ENCODE results near the gene PRKAG1.

DNA sequence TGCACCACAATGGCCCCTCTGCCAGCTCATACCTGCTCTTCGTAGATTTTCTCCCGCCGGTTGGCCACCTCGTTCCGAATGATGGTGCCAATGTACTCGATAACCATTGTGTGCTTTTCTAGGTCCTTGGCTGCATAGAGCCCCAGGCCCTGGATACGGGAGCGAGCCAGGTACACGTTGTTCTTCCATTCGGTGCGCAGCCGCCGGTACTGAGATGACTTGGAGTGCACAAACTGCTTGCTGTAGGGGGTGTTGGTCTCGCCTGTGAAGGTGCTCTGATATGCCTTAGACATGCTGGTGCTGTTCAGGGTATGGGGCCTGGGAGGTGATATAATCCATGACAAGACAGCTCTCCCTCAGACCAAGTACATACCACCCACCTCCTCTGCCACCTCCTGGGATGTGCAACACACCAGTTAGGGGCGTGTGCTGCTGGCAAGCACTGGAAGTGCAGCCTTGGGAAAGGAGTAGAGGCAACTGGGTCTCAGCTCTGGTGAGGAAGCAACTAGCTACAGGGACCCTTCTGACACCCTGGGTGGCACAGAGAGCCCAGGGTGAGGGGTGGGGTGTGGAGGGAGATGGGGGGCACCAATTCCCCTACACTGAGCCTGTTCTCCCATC lies 4.1 kb upstream of the PRKAG1 start:
- TF ChIP-seq, protein P1, sequence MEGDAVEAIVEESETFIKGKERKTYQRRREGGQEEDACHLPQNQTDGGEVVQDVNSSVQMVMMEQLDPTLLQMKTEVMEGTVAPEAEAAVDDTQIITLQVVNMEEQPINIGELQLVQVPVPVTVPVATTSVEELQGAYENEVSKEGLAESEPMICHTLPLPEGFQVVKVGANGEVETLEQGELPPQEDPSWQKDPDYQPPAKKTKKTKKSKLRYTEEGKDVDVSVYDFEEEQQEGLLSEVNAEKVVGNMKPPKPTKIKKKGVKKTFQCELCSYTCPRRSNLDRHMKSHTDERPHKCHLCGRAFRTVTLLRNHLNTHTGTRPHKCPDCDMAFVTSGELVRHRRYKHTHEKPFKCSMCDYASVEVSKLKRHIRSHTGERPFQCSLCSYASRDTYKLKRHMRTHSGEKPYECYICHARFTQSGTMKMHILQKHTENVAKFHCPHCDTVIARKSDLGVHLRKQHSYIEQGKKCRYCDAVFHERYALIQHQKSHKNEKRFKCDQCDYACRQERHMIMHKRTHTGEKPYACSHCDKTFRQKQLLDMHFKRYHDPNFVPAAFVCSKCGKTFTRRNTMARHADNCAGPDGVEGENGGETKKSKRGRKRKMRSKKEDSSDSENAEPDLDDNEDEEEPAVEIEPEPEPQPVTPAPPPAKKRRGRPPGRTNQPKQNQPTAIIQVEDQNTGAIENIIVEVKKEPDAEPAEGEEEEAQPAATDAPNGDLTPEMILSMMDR (IDR thresholded peaks at IDR 0.05 in 2 of 3, conservative IDR thresholded peaks at IDR 0.05 in 1 of 3; ENCODE audit: control insufficient read depth in 2 of 3, extremely low read depth in 1 of 3, insufficient read depth in 1 of 3, low read depth in 3 of 3, low read length in 3 of 3), result no peak
- TF ChIP-seq POLR2AphosphoS2 (IDR thresholded peaks at IDR 0.05; ENCODE audit: low read depth, low read length), result no peak
- TF ChIP-seq JUND (IDR thresholded peaks at IDR 0.05; ENCODE audit: low read depth, low read length), result no peak
- TF ChIP-seq SMC3 (IDR thresholded peaks at IDR 0.05; ENCODE audit: borderline replicate concordance, low read length), result no peak

Measured in GM12878 (cell line).